Mucosa of rectum (tissue), 2 donors: ENCODE results near the gene GGTLC2.
"Not testable (repeated sequence)": the region's sequence is repeated elsewhere in the genome, so short reads cannot be mapped to it uniquely, and the experiment has no call there.

Experiments used
- H3K27ac ChIP-seq, 2 donors: one replicate each; pipeline ENCODE4 v1.7.0; 2013; ENCODE audit warnings: inconsistent platforms in 2 of 2, low read depth in 2 of 2, low read length in 2 of 2
- H3K27me3 ChIP-seq, 2 donors: one replicate each; pipeline ENCODE4 v1.7.0; 2013; ENCODE audit warnings: low read length in 2 of 2; ENCODE audit not compliant: control insufficient read depth in 2 of 2, insufficient read depth in 2 of 2
- H3K36me3 ChIP-seq, 2 donors: one replicate each; pipeline ENCODE4 v1.7.0; 2013; ENCODE audit warnings: low read length in 2 of 2; ENCODE audit not compliant: control insufficient read depth in 2 of 2, insufficient read depth in 2 of 2
- H3K4me1 ChIP-seq, 2 donors: one replicate each; pipeline ENCODE4 v1.7.0; 2013; ENCODE audit warnings: low read length in 2 of 2, mild to moderate bottlenecking in 1 of 2; ENCODE audit not compliant: control insufficient read depth in 2 of 2, insufficient read depth in 2 of 2
- H3K4me3 ChIP-seq, 2 donors: one replicate each; pipeline ENCODE4 v1.7.0; 2013; ENCODE audit warnings: low read length in 2 of 2
- H3K9ac ChIP-seq, 2 donors: one replicate each; pipeline ENCODE4 v1.7.0; 2013; ENCODE audit warnings: low read length in 2 of 2, low read depth in 1 of 2, mild to moderate bottlenecking in 1 of 2
- H3K9me3 ChIP-seq, 2 donors: one replicate each; pipeline ENCODE4 v1.7.0; 2013; ENCODE audit warnings: low read length in 2 of 2; ENCODE audit not compliant: control insufficient read depth in 2 of 2
- donor health status: healthy.
- donor health status: Normal muscosa, but diverticular disease.

GGTLC2 gene

GRCh38 chr22:22612516-22612915 lies 31.9 kb upstream of the GGTLC2 start:
- H3K27ac ChIP-seq = no peak overlapping the region
- no peaks in the 10 kb centered on the region for H3K4me1 ChIP-seq
- peaks cover 0 to 6% of the 10 kb centered on the region in 2 donors for H3K27me3 ChIP-seq
- no peak overlapping the region for H3K9ac ChIP-seq
- no peaks in the 10 kb centered on the region for H3K36me3 ChIP-seq
- no peaks in the 10 kb centered on the region for H3K9me3 ChIP-seq
- H3K4me3 ChIP-seq = no peak overlapping the region

- Histone ChIP-seq H3K9ac (no peak overlapping the region), H3K9me3 (no peaks in the 10 kb centered on the region)
These were observed 30.3 kb upstream of the GGTLC2 start for GRCh38 chr22:22614065-22614464.

GRCh38 chr22:22616636-22617035 lies 27.8 kb upstream of the GGTLC2 start:
- Histone ChIP-seq H3K27me3 (peaks cover 0 to 6% of the 10 kb centered on the region in 2 donors), H3K27ac (no peak overlapping the region), H3K9me3 (no peaks in the 10 kb centered on the region), H3K4me1 (no peaks in the 10 kb centered on the region), H3K9ac (no peak overlapping the region), H3K4me3 (no peak overlapping the region), H3K36me3 (no peaks in the 10 kb centered on the region)

More at GRCh38 chr22:22614065-22614464, 30.3 kb upstream of the GGTLC2 start:
- Histone ChIP-seq H3K4me3 (no peak overlapping the region), H3K4me1 (no peaks in the 10 kb centered on the region), H3K27ac (no peak overlapping the region), H3K27me3 (peaks cover 0 to 6% of the 10 kb centered on the region in 2 donors), H3K36me3 (no peaks in the 10 kb centered on the region)

- Histone ChIP-seq H3K36me3 (no peaks in the 10 kb centered on the region), H3K27ac (no peak overlapping the region), H3K9ac (no peak overlapping the region), H3K4me1 (no peaks in the 10 kb centered on the region), H3K9me3 (no peaks in the 10 kb centered on the region), H3K4me3 (no peak overlapping the region), H3K27me3 (peaks cover 0 to 6% of the 10 kb centered on the region in 2 donors)
These were observed 26.0 kb upstream of the GGTLC2 start for GRCh38 chr22:22618448-22618847.

GRCh38 chr22:22618923-22619322 lies 25.5 kb upstream of the GGTLC2 start:
- H3K4me3 ChIP-seq = no peak overlapping the region

GRCh38 chr22:22619765-22620414 lies 24.5 kb upstream of the GGTLC2 start:
- Histone ChIP-seq H3K4me3 (no peak overlapping the region), H3K27me3 (peaks cover 0 to 6% of the 10 kb centered on the region in 2 donors), H3K9me3 (no peaks in the 10 kb centered on the region), H3K9ac (no peak overlapping the region), H3K27ac (no peak overlapping the region), H3K36me3 (no peaks in the 10 kb centered on the region), H3K4me1 (no peaks in the 10 kb centered on the region)

More at GRCh38 chr22:22618923-22619322, 25.5 kb upstream of the GGTLC2 start:
- Histone ChIP-seq H3K36me3 (no peaks in the 10 kb centered on the region), H3K9ac (no peak overlapping the region), H3K27ac (no peak overlapping the region), H3K4me1 (no peaks in the 10 kb centered on the region), H3K27me3 (peaks cover 0 to 6% of the 10 kb centered on the region in 2 donors), H3K9me3 (no peaks in the 10 kb centered on the region)

GRCh38 chr22:22628546-22629495 lies 15.6 kb upstream of the GGTLC2 start:
- not testable (repeated sequence) for H3K36me3 ChIP-seq, H3K4me3 ChIP-seq, H3K9me3 ChIP-seq

GRCh38 chr22:22631223-22631652 lies 13.2 kb upstream of the GGTLC2 start:
- H3K9ac ChIP-seq, H3K9me3 ChIP-seq, H3K4me1 ChIP-seq, H3K27me3 ChIP-seq, H3K4me3 ChIP-seq, H3K27ac ChIP-seq, H3K36me3 ChIP-seq: not testable (repeated sequence)

More at GRCh38 chr22:22628546-22629495, 15.6 kb upstream of the GGTLC2 start:
- H3K4me1 ChIP-seq, H3K27me3 ChIP-seq, H3K9ac ChIP-seq, H3K27ac ChIP-seq: not testable (repeated sequence)

GRCh38 chr22:22632226-22632625 lies 12.2 kb upstream of the GGTLC2 start:
- H3K9me3 ChIP-seq, H3K4me3 ChIP-seq, H3K27me3 ChIP-seq, H3K9ac ChIP-seq, H3K36me3 ChIP-seq, H3K4me1 ChIP-seq, H3K27ac ChIP-seq: not testable (repeated sequence)

- H3K9ac ChIP-seq, H3K27ac ChIP-seq, H3K27me3 ChIP-seq, H3K36me3 ChIP-seq, H3K4me1 ChIP-seq, H3K4me3 ChIP-seq, H3K9me3 ChIP-seq: not testable (repeated sequence)
These were observed 10.9 kb upstream of the GGTLC2 start for GRCh38 chr22:22633533-22633932.
